ENCODE results near the gene FAXC.

Gene FAXC

GRCh38 chr6:99310553-99310952 is 38.9 kb downstream of the FAXC start:
- no peak for ATAC-seq
- no peaks in the 10 kb centered on the region for H3K4me1 Mint-ChIP-seq
- no peaks in the 10 kb centered on the region for H3K36me3 Mint-ChIP-seq
- H3K4me3 Mint-ChIP-seq, result no peak overlapping the region
- H3K9me3 Mint-ChIP-seq, result no peaks in the 10 kb centered on the region
- H3K27ac Mint-ChIP-seq, result no peak overlapping the region
- H3K27me3 Mint-ChIP-seq, result peaks cover 28% of the 10 kb centered on the region

DNA sequence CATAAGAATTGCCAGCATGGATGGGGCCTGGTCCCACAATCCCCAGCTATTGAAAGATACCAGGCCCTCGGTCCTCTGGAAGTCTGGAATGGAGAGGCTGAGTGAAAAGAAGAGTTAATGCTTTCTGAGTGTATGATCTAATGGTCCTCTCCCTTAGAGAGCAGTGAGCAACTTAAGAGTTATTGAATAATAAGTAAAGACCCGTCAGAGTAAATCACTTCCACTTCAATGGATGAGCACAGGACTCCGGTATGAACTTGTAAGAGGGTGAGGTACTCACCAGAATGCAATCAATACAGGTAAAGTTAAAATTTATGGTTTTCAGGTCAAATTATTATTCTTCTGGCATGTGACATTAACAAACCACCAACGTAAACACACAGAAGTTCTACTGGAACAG is 39.9 kb downstream of the FAXC start:
- H3K36me3 Mint-ChIP-seq, result no peaks in the 10 kb centered on the region
- no peak for ATAC-seq
- H3K4me1 Mint-ChIP-seq, result no peaks in the 10 kb centered on the region
- no peak overlapping the region for H3K4me3 Mint-ChIP-seq
- H3K27me3 Mint-ChIP-seq, result peaks cover 18% of the 10 kb centered on the region
- no peak overlapping the region for H3K27ac Mint-ChIP-seq
- H3K9me3 Mint-ChIP-seq, result no peaks in the 10 kb centered on the region

DNA sequence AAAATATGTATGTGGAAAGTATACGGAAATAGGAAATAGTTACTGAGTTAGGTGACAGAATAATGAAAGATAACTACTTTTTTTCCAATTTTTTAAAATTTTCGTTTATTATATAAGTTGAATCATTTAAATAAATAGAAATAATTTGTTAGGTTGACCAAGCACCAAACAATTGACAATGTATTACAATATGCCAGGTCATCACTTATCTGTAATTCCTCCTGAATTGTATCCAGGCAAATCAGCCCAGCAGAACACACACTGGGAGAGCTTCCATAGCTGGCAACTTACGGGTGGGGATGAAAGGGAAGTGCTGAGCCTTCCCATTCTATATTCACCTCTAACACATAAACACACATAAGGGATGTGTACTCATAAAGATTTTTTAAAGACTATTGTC is 40.7 kb downstream of the FAXC start:
- no peaks in the 10 kb centered on the region for H3K4me1 Mint-ChIP-seq
- no peaks in the 10 kb centered on the region for H3K36me3 Mint-ChIP-seq
- H3K27me3 Mint-ChIP-seq, result peaks cover 10% of the 10 kb centered on the region
- H3K27ac Mint-ChIP-seq, result no peak overlapping the region
- no peaks in the 10 kb centered on the region for H3K9me3 Mint-ChIP-seq
- no peak for ATAC-seq
- no peak overlapping the region for H3K4me3 Mint-ChIP-seq

GRCh38 chr6:99307295-99307907 is 42.1 kb downstream of the FAXC start:
- ATAC-seq, result no peak
- no peak overlapping the region for H3K27ac Mint-ChIP-seq
- no peaks in the 10 kb centered on the region for H3K36me3 Mint-ChIP-seq
- H3K4me3 Mint-ChIP-seq, result no peak overlapping the region
- no peaks in the 10 kb centered on the region for H3K9me3 Mint-ChIP-seq
- no peaks in the 10 kb centered on the region for H3K4me1 Mint-ChIP-seq
- peaks cover 9% of the 10 kb centered on the region for H3K27me3 Mint-ChIP-seq

DNA sequence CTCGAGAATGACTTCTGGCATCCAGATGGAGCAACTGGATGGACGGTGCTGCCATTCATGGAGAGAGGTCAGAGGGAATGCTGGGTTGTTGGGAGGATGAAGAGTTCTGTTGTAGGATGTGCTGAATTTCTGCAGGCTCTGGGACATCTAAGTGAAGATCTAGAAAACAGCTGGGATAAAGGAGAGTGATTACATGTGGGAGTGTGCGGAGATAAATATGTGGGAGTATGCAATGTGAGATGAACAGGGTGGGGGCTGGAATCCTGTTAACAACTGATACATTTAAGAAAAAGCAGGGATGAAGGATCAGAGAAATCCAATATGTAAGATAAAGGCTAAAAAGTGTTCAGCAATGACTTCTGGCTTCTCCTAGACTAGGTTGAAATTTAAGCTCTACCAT is 43.1 kb downstream of the FAXC start:
- Mint-ChIP-seq H3K4me1 (no peaks in the 10 kb centered on the region), H3K36me3 (no peaks in the 10 kb centered on the region), H3K9me3 (no peaks in the 10 kb centered on the region), H3K4me3 (no peak overlapping the region), H3K27me3 (peaks cover 9% of the 10 kb centered on the region), H3K27ac (no peak overlapping the region)
- no peak for ATAC-seq

GRCh38 chr6:99305021-99305554 is 44.4 kb downstream of the FAXC start:
- Mint-ChIP-seq H3K27ac (no peak overlapping the region), H3K4me3 (no peak overlapping the region), H3K36me3 (no peaks in the 10 kb centered on the region), H3K9me3 (no peaks in the 10 kb centered on the region), H3K27me3 (peaks cover 18% of the 10 kb centered on the region), H3K4me1 (no peaks in the 10 kb centered on the region)
- no peak for ATAC-seq

- no peaks in the 10 kb centered on the region for H3K9me3 Mint-ChIP-seq
- no peak overlapping the region for H3K4me3 Mint-ChIP-seq
- ATAC-seq, result no peak
- H3K27me3 Mint-ChIP-seq, result peaks cover 59% of the 10 kb centered on the region
- no peaks in the 10 kb centered on the region for H3K4me1 Mint-ChIP-seq
- no peak overlapping the region for H3K27ac Mint-ChIP-seq
- no peaks in the 10 kb centered on the region for H3K36me3 Mint-ChIP-seq
Observed at GRCh38 chr6:99297415-99297814, 52.1 kb downstream of the FAXC start.

DNA sequence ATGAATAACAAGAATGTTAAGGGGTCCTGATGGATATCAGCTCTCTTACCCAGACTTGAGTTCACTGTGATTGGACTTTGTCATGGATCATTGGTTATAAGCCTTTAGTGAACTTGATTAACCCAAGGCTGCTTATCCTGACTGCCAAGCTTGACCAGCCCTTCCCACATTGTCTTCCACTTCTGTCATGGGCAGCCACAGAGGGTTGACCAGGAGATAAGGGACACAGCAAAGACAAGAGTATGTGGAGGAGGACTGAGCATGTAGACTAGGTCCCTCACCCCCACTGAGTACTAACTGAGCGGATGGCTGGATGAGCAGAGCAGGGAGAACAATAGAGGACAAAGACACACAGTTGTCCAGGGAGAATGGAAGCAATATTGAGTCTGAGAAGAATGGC is 52.5 kb downstream of the FAXC start:
- H3K36me3 Mint-ChIP-seq, result no peaks in the 10 kb centered on the region
- no peaks in the 10 kb centered on the region for H3K4me1 Mint-ChIP-seq
- no peak for ATAC-seq
- H3K27me3 Mint-ChIP-seq, result peaks cover 59% of the 10 kb centered on the region
- H3K4me3 Mint-ChIP-seq, result no peak overlapping the region
- H3K27ac Mint-ChIP-seq, result no peak overlapping the region
- H3K9me3 Mint-ChIP-seq, result no peaks in the 10 kb centered on the region

DNA sequence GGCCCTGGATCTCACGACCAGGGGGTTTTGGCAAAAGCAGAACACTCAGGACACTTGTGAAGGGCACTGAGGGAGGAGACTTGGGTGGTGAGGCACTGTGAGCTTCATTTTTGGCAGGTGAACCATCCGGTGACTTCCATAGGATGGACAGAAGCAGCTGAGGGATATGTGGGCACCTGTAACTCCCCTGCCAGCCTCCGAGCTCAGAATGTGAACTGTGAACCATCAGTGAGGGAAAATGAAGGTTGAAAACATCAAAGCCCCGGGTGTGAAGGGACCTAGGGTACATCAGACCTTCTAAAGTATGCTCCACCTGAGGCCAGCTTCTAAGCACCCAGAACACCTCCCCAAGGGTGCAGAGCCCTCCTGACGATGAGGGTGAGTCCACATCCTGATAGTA is 53.2 kb downstream of the FAXC start:
- no peaks in the 10 kb centered on the region for H3K4me1 Mint-ChIP-seq
- H3K27me3 Mint-ChIP-seq, result peaks cover 59% of the 10 kb centered on the region

GRCh38 chr6:99295276-99295675 is 54.2 kb downstream of the FAXC start:
- Mint-ChIP-seq H3K4me1 (no peaks in the 10 kb centered on the region), H3K27ac (no peak overlapping the region), H3K4me3 (no peak overlapping the region), H3K36me3 (no peaks in the 10 kb centered on the region), H3K27me3 (peaks cover 52% of the 10 kb centered on the region), H3K9me3 (no peaks in the 10 kb centered on the region)
- no peak for ATAC-seq

More for the DNA sequence above, 53.2 kb downstream of the FAXC start:
- Mint-ChIP-seq H3K9me3 (no peaks in the 10 kb centered on the region), H3K4me3 (no peak overlapping the region), H3K27ac (no peak overlapping the region), H3K36me3 (no peaks in the 10 kb centered on the region)
- ATAC-seq, result no peak

DNA sequence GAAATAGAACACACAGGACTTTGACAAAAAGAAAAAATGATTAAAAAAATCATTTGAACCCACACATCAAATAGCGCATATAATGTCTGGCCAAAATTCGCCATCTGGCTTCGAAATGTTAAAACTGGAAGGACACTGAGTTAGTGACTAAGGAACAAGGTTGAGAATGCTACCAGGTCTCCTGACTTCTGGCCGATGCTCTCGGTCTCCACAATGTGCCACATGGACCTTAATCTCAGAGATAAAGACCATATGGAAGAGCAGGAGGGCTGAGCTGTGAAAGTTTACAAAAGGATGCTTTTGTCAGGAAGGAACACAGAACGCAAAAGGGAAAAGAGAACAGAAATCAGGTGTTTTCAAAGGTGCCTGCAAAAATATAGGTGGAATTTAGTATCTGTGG is 54.7 kb downstream of the FAXC start:
- Mint-ChIP-seq H3K9me3 (no peaks in the 10 kb centered on the region), H3K27me3 (peaks cover 48% of the 10 kb centered on the region)

DNA sequence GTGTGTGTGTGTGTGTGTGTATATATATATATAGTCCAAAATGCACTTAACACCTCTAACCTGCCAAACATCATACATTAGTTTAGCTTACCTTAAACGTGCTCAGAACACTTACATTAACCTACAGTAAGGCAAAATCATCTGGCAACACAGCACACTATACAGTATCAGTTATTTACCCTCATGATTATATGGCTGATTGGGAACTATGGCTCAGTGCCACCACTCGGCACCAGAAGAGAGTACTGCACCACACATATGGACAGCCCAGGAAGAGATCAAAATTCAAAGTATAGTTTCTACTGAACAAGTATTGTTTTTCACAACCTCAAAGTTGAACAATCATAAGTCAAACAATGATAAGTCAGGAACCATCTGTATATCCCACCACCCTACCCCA is 59.8 kb downstream of the FAXC start:
- ATAC-seq, result no peak
- H3K4me3 Mint-ChIP-seq, result no peak overlapping the region
- H3K27ac Mint-ChIP-seq, result no peak overlapping the region
- H3K36me3 Mint-ChIP-seq, result no peaks in the 10 kb centered on the region
- peaks cover 20% of the 10 kb centered on the region for H3K27me3 Mint-ChIP-seq
- no peaks in the 10 kb centered on the region for H3K9me3 Mint-ChIP-seq
- no peaks in the 10 kb centered on the region for H3K4me1 Mint-ChIP-seq

More for the DNA sequence above, 54.7 kb downstream of the FAXC start:
- H3K36me3 Mint-ChIP-seq, result no peaks in the 10 kb centered on the region
- H3K27ac Mint-ChIP-seq, result no peak overlapping the region
- no peaks in the 10 kb centered on the region for H3K4me1 Mint-ChIP-seq
- no peak overlapping the region for H3K4me3 Mint-ChIP-seq
- ATAC-seq, result no peak

- H3K4me3 Mint-ChIP-seq, result no peak overlapping the region
- H3K9me3 Mint-ChIP-seq, result no peaks in the 10 kb centered on the region
- no peak overlapping the region for H3K27ac Mint-ChIP-seq
- no peaks in the 10 kb centered on the region for H3K4me1 Mint-ChIP-seq
- peaks cover 12% of the 10 kb centered on the region for H3K27me3 Mint-ChIP-seq
- no peak for ATAC-seq
- H3K36me3 Mint-ChIP-seq, result no peaks in the 10 kb centered on the region
Observed at GRCh38 chr6:99288668-99289067, 60.8 kb downstream of the FAXC start.

DNA sequence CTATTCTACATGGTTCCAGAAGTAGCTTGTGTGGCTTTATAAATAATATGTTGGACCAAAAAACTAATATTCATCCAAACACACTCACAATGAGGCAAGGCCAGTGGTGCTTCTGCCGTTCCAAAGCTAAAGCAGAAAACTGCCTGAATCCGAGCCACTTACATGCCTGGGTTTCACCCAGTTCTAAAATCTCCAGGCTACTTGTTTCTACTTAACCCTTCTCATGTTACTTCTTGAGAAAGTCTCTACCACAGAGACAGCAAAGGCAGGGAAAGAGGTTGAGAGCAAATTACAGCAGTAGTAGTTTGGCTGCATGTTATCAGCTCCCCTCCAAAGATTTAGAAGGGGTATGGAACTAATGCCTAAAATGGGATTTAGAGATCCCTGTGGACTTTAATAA is 62.0 kb downstream of the FAXC start:
- no peak overlapping the region for H3K27ac Mint-ChIP-seq
- no peaks in the 10 kb centered on the region for H3K36me3 Mint-ChIP-seq
- no peak for ATAC-seq
- no peaks in the 10 kb centered on the region for H3K4me1 Mint-ChIP-seq
- peaks cover under 1% of the 10 kb centered on the region for H3K27me3 Mint-ChIP-seq
- no peak overlapping the region for H3K4me3 Mint-ChIP-seq
- no peaks in the 10 kb centered on the region for H3K9me3 Mint-ChIP-seq

DNA sequence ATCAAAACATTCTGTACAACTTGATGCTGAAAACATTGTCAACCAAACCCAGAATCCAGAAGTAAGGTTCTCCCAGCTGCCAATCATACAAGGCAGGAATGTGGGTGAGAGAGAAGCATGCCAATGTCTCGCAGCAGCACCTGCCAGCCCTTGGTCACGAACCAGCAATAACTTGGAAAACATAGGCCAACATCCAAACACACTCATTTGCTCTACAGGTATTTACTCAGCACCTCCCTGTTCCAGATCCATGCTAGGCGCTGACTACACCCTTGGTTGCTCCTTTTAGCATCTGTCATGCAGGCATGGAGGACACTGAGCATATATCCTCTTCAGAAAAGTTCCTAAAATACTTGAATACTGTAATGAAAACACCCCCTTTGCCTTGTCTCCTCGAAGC is 63.6 kb downstream of the FAXC start:
- no peak for ATAC-seq
- no peak overlapping the region for H3K4me3 Mint-ChIP-seq
- H3K4me1 Mint-ChIP-seq, result no peaks in the 10 kb centered on the region

GRCh38 chr6:99282479-99283062 is 66.9 kb downstream of the FAXC start:
- Mint-ChIP-seq H3K36me3 (no peaks in the 10 kb centered on the region), H3K4me1 (no peaks in the 10 kb centered on the region)
- ATAC-seq, result no peak

More for the DNA sequence above, 63.6 kb downstream of the FAXC start:
- H3K27me3 Mint-ChIP-seq, result no peaks in the 10 kb centered on the region
- H3K36me3 Mint-ChIP-seq, result no peaks in the 10 kb centered on the region
- H3K27ac Mint-ChIP-seq, result no peak overlapping the region
- H3K9me3 Mint-ChIP-seq, result no peaks in the 10 kb centered on the region

More at GRCh38 chr6:99282479-99283062, 66.9 kb downstream of the FAXC start:
- Mint-ChIP-seq H3K4me3 (no peak overlapping the region), H3K9me3 (no peaks in the 10 kb centered on the region), H3K27ac (no peak overlapping the region), H3K27me3 (no peaks in the 10 kb centered on the region)

All from stimulated activated memory B cell treated with anti-CD40 and anti-IgM and Interleukin-4, amounts not matched to agents 10 μg/mL and 1 μg/mL and 100 μg/mL, for 72 hours (primary cell).